Prostate gland (tissue), 2 donors: ENCODE data around the gene CCDC174. TPM values are rescaled to one million over a fixed set of nuclear protein-coding genes. Genes with fewer than 3 reads are reported as not detected.

Source experiments
- DNase-seq: peaks from one replicate; pipeline ENCODE4 v3.0.0-alpha.2; 2019; ENCODE audit warnings: low spot score
- H3K27ac ChIP-seq, 2 donors: fragments of 200-600 bp; sonication (generic); 2 replicates each; pipeline ENCODE4 v1.5.1; 2017 to 2019
- H3K27me3 ChIP-seq: fragments of 200-600 bp; sonication (generic); replicated peaks from 2 replicates; pipeline ENCODE4 v1.5.1; 2019; ENCODE audit not compliant: insufficient read depth
- H3K36me3 ChIP-seq, 2 donors: fragments of 200-600 bp; sonication (generic); 1 replicate in 1 of 2; 2 replicates in 1 of 2; pipeline versions ENCODE4 v1.5.1 to v1.8.1; 2017 to 2019
- H3K4me1 ChIP-seq: fragments of 200-600 bp; sonication (generic); replicated peaks from 2 replicates; pipeline ENCODE4 v1.5.1; 2019
- H3K4me3 ChIP-seq, 2 donors: fragments of 200-600 bp; sonication (generic); 2 replicates each; pipeline ENCODE4 v1.5.1; 2017 to 2019
- H3K9me3 ChIP-seq: fragments of 200-600 bp; sonication (generic); 2 replicates; pipeline ENCODE4 v1.5.1; 2017
- CTCF ChIP-seq, 4 experiments: fragments of 200-600 bp in 2 of 4; fragments of 450-650 bp in 2 of 4; sonication (generic) in 2 of 4; IDR thresholded peaks; 1 replicate in 3 of 4; 2 replicates in 1 of 4; pipeline ENCODE4 v1.5.1; 2016 to 2019; ENCODE audit warnings: antibody characterized with exemption in 4 of 4, mild to moderate bottlenecking in 2 of 4, moderate library complexity in 2 of 4
- POLR2A ChIP-seq: fragments of 450-650 bp; IDR thresholded peaks from one replicate; pipeline ENCODE4 v1.6.1; 2016; ENCODE audit warnings: antibody characterized with exemption, mild to moderate bottlenecking
- POLR2AphosphoS5 ChIP-seq: sonication (generic); formaldehyde crosslinking; IDR thresholded peaks from one replicate; pipeline ENCODE4 v1.6.1; 2017; ENCODE audit warnings: antibody characterized with exemption
- WGBS: methylation state at CpG from one replicate; pipeline ENCODE4 v1.1.5; 2018; 5-methylcytosine and 5-hydroxymethylcytosine counted together
- intact Hi-C: fragments of 100-400 bp; cut with DNase I; formaldehyde crosslinking; loops from one replicate; pipeline ENCODE4 v1.14.2; 2022
- total RNA-seq, 2 donors: library from RNA; depleted of rRNA; stranded (reverse); fragments of >200 nt; gene quantifications; one replicate each; pipeline ENCODE4 v1.1.0, GENCODE V29; 2016

CCDC174 gene
- total RNA-seq, 2 donors from 2014 or later = 12.3 to 25.2 TPM

GRCh38 chr3:14674841-14675240 is 23.3 kb downstream of the CCDC174 start, which contains the start of gene C3orf20:
TSS of gene C3orf20 (plus strand) at chr3:14675141. CDS start at chr3:14682714, 7,573 bp downstream.
- no peak for TF ChIP-seq CTCF (IDR thresholded peaks at IDR 0.05)
- TF ChIP-seq POLR2AphosphoS5 = no peak
- no peak for TF ChIP-seq POLR2A

GRCh38 chr3:14676881-14677280 is 25.3 kb downstream of the CCDC174 start:
- intact Hi-C loops = no loop called here
- 33% methylated on average over 4 of the region's 4 CpGs for WGBS
- Histone ChIP-seq H3K27ac (no peak overlapping the region), H3K4me3 (no peak overlapping the region), H3K36me3 (peaks cover 3 to 5% of the 10 kb centered on the region in 2 donors), H3K4me1 (no peaks in the 10 kb centered on the region), H3K27me3 (no peaks in the 10 kb centered on the region), H3K9me3 (no peaks in the 10 kb centered on the region)
- DNase-seq = no peak
- no peak for TF ChIP-seq POLR2A
- no peak for TF ChIP-seq CTCF (IDR thresholded peaks at IDR 0.05)
- TF ChIP-seq POLR2AphosphoS5 = no peak

More at GRCh38 chr3:14674841-14675240, 23.3 kb downstream of the CCDC174 start, which contains the start of gene C3orf20:
- Histone ChIP-seq H3K4me3 (no peak within 1 kb of the TSS), H3K27me3 (no peaks in the 10 kb centered on the region), H3K36me3 (peaks cover 9 to 14% of the 10 kb centered on the region in 2 donors), H3K9me3 (no peaks in the 10 kb centered on the region), H3K4me1 (no peaks in the 10 kb centered on the region), H3K27ac (no peak within 1 kb of the TSS)
- 33% methylated on average over 7 of the region's 7 CpGs for WGBS
- no peak for DNase-seq
- intact Hi-C loops = loop anchor here (2.0 kb wide), 1 partner anchor 246 kb away; no protein-coding TSS in a partner anchor

- intact Hi-C loops = no loop called here
- H3K27ac ChIP-seq = no peak overlapping the region
- 73% methylated on average over 7 of the region's 7 CpGs for WGBS
Measured at GRCh38 chr3:14678015-14678503, 26.5 kb downstream of the CCDC174 start.

GRCh38 chr3:14680115-14680514 is 28.6 kb downstream of the CCDC174 start:
- H3K27ac ChIP-seq = no peak overlapping the region
- no peaks in the 10 kb centered on the region for H3K36me3 ChIP-seq
- no peak overlapping the region for H3K4me3 ChIP-seq
- no peaks in the 10 kb centered on the region for H3K27me3 ChIP-seq
- no peaks in the 10 kb centered on the region for H3K9me3 ChIP-seq
- 97% methylated on average over 1 of the region's 1 CpG for WGBS
- DNase-seq = no peak
- intact Hi-C loops = no loop called here
- H3K4me1 ChIP-seq = no peaks in the 10 kb centered on the region
- TF ChIP-seq POLR2AphosphoS5 (no peak), CTCF (IDR thresholded peaks at IDR 0.05) (no peak), POLR2A (no peak)

More at GRCh38 chr3:14678015-14678503, 26.5 kb downstream of the CCDC174 start:
- no peak for DNase-seq
- no peaks in the 10 kb centered on the region for H3K4me1 ChIP-seq
- no peaks in the 10 kb centered on the region for H3K27me3 ChIP-seq
- H3K9me3 ChIP-seq = no peaks in the 10 kb centered on the region
- H3K36me3 ChIP-seq = no peaks in the 10 kb centered on the region
- TF ChIP-seq POLR2AphosphoS5 (no peak), CTCF (IDR thresholded peaks at IDR 0.05) (no peak), POLR2A (no peak)
- no peak overlapping the region for H3K4me3 ChIP-seq

- H3K9me3 ChIP-seq = no peaks in the 10 kb centered on the region
- TF ChIP-seq CTCF (IDR thresholded peaks at IDR 0.05) (no peak), POLR2A (no peak), POLR2AphosphoS5 (no peak)
- H3K27ac ChIP-seq = no peak overlapping the region
- intact Hi-C loops = no loop called here
- no peaks in the 10 kb centered on the region for H3K36me3 ChIP-seq
- H3K27me3 ChIP-seq = no peaks in the 10 kb centered on the region
- H3K4me1 ChIP-seq = no peaks in the 10 kb centered on the region
- 59% methylated on average over 2 of the region's 2 CpGs for WGBS
- DNase-seq = no peak
- H3K4me3 ChIP-seq = no peak overlapping the region
Measured at GRCh38 chr3:14680716-14681115, 29.2 kb downstream of the CCDC174 start.
